ENCODE measurements around the gene ZDHHC11B.
"Not testable (repeated sequence)": the region's sequence is repeated elsewhere in the genome, so short reads cannot be mapped to it uniquely, and the experiment has no call there.

The ZDHHC11B gene

DNA sequence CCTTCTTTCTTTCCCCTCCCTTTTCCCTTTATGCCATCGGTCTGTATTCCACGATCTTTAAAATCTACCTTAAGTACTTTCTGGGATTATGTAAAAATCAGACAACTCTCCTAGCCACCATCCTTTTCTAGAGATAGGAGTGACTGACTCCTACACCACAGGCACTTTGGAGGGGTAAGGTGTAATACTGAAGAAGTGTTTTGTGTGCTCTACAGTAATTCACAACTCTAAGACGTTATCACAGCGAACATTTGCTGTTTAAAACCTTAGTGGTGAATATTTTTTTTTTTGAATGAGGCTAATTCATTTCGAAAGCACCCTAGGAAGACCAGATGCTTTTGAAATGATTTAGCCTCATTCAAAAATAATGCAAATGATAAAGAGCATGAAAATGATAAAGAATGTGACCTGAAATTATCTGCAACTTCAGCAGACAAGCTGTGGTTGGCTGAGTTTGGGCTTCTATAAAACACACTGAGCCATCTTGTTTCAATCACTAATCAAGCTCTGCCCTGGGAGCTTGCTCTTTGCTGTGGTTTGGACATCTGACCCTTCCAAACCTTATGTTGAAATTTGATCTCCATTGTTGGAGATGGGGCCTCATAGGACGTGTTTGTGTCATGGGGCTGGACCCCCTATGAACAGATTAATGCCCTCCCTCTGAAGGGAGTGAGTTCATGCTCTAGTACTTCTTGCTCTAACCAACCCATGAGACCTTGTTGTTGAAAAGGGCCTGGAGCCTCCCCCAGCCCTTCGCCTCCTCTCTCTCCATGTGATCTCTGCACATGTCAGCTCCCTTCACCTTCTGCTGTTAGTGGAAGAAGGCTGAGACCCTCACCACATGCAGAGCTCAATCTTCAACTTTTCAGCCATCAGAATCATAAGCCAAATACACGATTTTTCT lies 70.1 kb downstream of the ZDHHC11B start:
- DNase-seq: not testable (repeated sequence)

DNA sequence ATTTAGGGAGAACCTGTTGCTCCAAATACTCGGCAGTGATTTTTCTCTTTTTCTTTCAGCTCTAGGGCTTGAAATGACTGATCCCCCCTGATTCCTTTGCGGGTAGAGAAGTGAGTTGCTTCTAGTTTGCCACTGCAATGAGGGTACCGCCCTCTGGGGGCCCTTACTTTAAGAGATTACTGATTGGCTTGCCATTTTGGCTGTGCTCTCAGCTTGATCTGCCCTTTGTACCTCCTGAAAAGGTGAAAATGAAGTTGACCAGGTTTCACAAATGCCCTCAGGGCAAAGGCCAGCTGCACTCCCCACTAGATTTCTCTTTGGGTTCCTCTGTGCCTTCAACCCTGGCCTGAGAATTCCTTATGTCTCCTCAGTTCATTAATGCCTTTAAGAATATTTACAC lies 70.8 kb downstream of the ZDHHC11B start:
- not testable (repeated sequence) for DNase-seq

DNA sequence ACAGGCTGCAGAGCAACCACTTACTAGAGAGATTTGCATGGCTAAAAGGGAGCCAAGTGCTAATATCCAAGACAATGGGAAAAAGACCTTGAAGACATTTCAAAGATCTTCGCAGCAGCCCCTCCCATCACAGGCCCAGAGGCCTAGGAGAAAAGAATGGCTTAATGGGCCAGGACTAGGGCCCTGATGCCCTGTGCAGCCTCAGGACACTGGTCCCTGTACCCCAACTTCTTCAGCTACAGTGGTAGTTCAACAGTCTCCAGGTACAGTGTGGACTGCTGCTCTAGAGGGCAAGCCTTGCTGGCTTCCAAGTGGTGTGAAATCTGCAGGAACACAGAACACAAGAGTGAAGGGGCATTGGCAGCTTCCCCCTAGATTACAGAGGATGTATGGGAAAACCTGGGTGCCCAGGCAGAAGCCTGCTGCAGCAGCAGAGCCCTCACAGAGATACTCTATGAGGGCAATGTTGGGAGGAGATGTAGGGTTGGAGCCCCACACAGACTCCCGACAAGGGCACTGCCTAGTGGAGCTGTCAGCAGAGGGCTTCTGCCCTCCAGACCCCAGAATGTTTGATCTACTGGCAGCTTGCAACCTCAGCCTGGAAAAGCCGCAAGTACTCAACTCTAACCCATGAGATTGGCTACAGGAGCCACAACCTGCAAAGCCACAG lies 75.5 kb downstream of the ZDHHC11B start:
- not testable (repeated sequence) for DNase-seq

DNA sequence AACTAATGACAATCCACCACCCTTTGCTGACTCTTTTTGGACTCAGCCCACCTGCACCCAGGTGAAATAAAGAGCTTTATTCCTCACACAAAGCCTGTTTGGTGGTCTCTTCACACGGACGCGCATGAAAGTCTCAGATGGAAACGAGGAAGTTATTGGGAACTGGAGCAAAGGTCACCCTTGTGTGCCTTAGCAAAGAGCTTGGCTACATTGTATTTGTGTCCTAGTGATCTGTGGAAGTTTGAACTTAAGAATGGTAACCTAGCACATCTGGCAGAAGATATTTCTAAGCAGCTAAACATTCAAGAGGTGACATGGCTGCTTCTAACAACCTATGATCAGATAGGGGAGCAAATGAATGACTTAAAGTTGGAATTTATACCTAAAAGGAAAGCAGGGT lies 76.2 kb downstream of the ZDHHC11B start:
- DNase-seq: not testable (repeated sequence)

DNA sequence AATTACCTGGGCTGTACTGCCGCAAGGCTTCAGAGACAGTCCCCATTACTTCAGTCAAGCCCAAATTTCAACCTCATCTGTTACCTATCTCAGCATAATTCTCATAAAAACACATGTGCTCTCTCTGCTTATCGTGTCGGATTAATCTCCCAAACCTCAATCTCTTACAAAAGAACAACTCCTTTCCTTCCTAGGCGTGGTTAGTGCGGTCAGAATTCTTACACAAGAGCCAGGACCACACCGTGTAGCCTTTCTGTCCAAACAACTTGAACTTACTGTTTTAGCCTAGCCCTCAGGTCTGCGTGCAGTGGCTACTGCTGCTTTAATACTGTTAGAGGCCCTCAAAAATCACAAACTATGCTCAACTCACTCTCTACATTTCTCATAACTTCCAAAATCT lies 78.4 kb downstream of the ZDHHC11B start:
- not testable (repeated sequence) for DNase-seq

DNA sequence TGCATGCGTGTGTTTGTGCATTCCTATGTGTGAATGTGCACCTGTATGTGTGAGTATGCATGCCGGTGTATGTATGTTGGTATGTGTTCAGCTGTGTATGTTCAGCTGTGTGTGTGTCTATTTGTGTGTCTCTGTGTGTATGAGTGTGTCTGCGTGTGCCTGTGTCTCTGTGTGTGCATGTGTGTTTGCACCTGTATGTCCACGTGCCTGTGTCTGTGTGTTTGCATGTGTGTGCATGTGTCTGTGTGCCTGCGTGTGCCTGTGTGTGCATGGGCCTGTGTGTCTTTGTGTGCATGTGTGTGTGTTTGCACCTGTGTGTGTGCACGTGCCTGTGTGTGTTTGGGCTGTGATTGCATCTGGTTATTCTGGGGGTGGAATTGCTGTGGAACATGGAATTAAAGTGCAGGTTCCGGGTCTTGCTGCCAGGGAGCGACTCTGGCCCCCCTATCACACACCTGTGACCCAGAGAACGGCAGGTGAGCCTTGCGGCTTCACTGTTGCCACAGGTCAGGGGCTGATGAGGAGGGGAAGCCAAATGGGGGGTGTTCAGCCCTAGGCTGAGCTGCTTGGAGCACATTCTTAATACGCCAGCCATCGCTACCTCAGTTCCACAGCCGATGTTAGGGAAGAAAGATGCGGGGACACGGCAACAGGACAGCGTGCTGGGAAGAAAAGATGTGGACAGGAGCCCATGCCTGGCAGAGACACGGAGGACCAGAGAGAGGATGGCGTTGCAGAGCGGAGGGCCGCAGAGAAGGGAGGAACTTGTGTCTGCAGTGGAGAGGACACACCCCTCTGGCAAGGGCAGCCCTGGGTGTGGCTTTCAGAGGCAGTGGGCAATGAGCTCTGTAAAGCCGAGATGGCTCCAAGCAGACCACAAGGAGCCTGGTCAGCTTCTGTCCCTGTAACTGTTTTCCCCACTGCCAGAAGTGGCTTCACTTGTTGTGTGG lies 87.5 kb downstream of the ZDHHC11B start:
- DNase-seq: not testable (repeated sequence)

DNA sequence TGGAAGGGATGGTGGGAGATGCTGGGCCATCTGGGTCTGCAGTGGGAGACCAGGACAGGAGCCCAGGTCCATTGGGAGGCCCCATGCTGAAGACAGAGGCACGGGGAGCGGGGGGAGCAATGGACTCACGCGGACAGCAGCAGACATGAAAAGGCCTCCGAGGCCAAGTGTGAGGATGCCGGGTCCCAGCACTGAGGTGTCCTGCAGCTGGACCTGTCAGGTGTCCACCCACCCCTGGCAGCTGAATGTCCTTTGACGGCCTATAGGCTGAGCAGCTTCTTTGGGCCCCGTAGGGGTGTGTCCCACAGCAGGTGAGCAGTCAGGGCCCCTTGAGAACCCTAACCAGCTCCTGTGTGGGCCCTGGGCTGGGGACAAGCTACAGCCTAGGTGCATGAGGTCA lies 88.3 kb downstream of the ZDHHC11B start:
- not testable (repeated sequence) for DNase-seq

DNA sequence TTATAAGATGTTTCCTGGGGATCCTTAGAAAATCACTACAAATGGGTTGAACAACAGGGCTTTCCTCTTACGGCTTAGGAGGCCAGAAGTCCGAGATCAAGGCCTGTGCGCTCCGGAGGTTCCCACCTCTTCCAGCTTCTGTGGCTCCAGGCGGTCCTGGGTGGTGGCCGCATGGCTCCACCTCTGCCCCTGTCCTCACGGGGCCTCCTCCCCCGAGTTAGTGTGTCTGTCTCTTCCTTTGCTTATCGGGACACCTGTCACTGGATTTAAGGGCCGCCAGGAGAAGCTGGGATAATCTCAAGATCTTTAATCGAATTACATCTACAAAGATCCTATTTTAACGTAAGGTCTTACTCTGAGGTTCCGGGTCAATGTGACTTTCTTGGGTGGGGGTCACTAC lies 89.1 kb downstream of the ZDHHC11B start:
- not testable (repeated sequence) for DNase-seq

DNA sequence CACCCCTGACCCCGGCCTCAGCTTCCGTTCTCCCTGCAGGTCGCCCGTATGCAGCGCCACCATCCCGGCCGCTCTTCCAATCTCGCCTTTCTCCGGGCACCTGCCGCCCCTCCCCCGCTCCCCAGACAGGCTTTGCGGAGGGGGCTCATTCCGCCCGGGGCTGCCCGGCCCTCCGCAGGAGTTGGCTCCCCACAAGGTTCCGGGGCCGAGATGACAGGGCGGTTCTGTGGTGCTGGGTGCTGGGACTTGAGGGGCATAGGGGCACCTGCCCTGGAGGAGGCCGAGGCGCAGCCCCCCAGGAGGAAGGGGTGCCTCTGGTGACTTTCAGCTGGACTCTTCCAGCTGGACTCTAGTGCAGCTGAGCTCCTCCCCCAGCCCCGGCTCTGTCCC lies 90.5 kb downstream of the ZDHHC11B start:
- DNase-seq: not testable (repeated sequence)

DNA sequence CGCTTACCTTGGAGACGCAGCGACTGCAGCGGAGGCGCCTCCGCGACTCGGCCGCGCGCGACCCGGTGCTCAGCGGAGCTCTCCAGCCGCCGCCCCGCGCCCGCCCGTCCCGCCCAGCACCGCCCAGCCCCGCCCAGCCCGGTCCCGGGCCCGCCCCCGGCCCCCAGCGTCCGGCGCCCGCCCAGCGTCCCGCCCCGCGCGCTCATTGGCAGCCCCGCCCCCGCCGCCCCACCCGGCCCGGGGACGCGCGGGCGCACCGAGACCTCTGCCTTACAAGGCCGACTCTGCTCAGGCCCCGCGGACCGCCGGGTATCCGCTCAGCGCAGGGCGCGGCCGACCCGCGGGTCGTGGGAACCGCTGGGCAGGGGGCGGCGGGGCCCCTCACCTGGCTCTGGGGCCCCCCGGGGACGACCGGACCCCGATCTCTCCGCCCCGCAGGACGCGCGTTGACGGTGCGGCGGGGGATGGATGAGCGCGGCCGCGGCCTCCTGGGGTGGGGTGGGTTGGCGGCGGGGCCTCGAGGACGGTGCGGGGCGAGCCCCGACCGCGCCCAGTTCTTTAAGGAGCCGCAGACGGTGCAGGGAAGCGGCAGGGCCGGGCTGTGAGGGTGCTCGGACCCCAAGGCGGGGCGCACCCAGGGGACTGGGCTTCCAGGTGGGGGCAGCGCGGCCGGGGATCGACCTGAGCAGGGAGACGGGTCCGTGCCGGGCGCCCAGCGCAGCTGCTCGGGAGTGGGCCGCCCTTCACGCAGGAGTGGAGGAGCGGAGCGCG lies 91.1 kb downstream of the ZDHHC11B start, which contains the start of gene TPPP:
Gene TPPP, minus strand, starts transcription at position 82 of the 771 bp plus-strand sequence. CDS start 15,292 bp downstream, outside the sequence.
- DNase-seq: not testable (repeated sequence)

DNA sequence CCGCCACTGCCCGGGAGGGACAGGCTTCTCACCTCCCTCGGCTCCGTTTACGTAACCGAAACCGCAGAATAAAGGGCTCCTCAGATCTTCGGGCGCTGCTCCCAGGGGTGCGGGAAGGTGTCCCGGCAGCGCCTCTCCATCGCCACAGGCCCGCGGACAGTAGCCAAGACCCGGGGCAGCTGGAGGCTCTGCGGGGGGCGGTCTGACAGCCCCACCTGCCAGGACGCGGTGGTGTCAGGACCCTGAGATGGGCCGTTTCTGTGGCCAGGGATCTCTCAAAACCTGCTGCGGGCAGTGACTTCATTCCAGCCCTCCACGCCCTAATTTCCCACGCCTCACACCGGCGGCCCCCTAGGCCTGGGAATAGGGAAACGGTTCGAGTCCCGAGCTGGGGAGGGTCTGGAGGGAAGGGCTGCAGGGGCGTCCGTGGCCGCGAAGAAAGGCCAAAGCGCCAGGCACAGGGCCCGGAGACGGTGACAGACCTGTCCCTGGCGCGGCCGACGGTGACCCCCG lies 91.9 kb downstream of the ZDHHC11B start:
- DNase-seq: not testable (repeated sequence)

DNA sequence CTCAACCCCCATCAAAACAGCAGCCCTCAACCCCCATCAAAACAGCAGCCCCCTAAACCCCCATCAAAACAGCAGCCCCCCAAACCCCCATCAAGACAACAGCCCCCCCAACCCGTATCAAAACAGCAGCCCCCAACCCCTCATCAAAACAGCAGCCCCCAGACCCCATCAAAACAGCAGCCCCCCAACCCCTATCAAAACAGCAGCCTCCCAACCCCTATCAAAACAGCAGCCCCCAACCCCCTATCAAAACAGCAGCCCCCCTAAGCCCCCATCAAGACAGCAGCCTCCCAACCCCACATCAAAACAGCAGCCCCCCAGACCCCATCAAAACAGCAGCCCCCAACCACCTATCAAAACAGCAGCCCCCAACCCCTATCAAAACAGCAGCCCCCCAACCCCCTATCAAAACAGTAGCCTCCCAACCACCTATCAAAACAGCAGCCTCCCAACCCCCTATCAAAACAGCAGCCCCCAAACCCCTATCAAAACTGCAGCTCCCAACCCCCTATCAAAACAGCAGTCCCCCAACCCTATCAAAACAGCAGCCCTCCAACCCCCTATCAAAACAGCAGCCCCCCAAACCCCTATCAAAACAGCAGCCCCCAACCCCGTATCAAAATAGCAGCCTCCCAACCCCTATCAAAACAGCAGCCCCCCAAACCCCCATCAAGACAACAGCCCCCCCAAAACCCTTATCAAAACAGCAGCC lies 92.6 kb downstream of the ZDHHC11B start:
- DNase-seq: no peak

DNA sequence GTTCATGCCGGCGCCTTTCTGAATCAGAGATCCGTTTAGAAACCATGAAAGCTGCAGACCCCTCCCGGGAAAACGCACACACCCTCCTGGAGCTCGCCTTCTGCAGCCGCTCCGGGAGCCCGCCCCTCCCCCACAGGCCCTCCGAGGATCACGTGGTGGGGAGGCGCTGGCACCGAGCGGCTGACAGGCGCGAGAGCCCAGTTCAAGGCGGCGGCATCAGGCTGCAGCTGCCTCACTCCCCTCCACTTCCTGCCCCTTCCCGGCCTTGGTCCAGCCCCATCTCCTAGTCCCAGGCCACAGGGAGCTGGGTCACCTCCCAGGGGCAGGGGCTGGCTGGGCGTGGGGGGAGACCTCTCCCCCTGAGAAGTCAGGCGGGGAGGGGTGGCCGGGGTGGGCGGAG lies 93.5 kb downstream of the ZDHHC11B start:
- not testable (repeated sequence) for DNase-seq

DNA sequence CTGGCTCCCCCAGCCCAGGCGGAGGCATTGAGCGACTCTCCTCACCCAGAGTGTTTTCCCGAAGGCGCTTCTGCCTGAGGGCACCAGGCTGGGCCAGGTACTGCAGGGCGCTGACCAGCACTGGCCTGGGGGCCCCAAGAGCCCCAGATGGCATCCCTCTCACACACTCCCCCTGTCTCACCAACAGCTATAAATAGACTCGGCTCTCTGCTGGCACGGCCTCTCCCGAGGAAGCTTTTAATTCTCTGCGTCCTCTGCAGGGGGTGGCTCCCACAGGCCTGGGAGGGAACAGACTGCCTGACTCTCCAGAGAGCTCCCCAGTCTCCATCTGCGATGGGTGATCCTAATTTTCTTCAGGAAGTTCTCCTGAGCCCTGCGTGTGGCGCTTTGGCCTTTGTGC lies 94.2 kb downstream of the ZDHHC11B start:
- not testable (repeated sequence) for DNase-seq

DNA sequence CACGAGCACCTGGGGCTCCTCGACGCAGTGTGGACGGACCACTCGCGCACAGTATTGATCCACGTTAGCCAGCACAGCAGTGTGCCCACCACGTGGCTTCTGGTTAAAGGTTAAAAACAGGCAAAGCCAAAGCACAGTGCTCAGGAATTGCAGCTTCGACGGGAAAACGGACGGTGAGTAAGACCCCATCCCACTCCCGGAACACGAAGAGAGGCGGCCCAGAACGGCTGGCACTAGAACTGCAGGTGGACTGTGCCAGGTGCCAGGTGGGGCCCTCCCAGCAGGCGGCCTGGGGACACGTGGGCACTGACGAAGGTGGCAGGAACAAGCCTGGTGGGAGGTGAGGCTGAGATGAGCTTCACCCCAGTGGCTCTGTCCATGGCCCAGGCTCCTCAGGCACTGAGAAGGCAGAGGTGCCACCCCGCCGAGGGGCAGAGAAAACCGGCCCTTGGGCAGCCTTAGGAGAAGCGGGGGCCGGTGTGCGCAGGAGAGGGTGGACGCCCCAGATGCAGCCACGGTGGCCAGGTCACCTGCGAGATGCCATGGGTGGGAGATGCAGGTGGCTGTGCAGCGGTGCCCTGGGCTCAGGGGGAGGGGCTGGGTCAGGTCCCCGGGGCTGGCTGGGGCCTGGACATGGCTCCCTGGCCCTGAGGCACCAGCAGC lies 96.0 kb downstream of the ZDHHC11B start:
- DNase-seq: not testable (repeated sequence)

DNA sequence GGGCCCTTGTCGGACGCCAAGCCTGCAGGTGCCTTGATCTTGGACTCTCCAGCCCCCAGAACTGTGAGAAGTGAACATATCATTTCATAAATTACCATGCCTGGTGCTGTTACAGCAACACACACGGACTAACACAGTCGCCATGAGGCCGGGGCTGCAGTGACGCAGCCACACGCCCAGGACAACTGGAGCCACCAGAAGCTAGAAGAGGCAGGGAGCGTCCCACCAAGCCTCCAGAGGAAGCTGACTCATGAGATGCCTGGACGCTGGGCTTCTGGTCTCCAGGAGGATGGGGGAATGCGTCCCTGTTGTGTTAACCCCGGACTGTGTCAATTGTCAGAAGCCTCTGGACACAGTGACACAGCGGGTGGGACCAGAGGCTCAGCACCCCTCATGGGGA lies 97.6 kb downstream of the ZDHHC11B start:
- not testable (repeated sequence) for DNase-seq

DNA sequence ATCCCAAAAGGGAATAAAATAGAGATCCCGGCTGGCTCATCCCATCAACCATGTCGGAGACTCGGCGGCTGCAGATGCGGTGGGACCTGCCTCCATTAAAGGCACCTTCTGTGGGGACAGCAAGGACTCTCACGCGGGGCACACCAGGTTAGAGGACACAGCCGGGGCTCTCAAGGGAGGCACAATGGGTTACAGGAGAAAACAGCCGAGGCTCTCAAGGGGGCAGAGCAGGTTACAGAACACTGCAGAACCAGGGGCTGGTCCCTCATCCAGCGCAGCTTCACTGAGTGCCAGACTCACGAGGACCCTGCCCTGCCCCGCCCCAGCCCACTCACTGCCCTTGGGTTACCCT lies 98.4 kb downstream of the ZDHHC11B start:
- DNase-seq: not testable (repeated sequence)

DNA sequence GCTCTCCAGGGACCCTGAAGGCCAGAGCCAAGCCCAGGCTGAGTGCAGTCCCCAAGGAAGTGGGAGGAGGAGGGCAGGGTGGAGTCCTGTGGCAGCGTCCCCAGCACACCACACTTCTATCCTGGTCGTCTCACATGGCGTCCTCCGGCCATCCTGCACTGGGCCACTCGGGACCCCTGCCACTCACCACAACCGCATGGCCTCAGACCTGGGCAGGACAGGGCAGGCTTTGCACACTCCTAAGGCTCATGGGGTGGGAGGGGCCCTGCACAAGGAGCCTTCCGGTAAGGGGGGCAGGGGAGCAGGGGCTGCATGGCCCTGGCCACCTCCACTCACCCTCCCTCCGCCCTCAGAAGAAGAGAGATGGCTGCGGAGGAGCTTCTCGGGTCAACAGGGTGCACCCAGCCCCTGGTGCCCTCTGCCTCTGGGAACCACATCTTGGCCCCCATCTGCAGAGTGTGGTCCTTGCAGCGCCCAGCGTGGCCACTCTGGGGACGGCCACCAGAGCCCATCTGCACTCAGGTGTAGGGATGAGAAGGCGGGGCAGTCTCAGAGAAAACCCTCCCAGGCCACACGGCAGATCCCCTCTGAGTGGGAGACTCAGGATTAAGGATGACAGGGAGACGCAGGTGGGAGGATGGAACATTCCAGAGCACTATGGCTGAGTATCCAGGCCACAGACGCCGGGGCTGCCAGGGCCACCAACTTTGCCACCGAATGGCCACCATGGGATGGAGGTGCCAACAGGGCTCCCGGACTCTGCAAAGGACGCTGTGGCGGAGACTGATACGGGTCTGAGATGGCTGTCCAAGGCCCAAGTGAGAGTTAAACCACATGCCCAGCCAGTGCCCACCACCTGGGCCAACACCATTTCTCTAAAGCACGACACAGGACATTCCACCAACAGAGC lies 99.0 kb downstream of the ZDHHC11B start:
- DNase-seq: no peak

DNA sequence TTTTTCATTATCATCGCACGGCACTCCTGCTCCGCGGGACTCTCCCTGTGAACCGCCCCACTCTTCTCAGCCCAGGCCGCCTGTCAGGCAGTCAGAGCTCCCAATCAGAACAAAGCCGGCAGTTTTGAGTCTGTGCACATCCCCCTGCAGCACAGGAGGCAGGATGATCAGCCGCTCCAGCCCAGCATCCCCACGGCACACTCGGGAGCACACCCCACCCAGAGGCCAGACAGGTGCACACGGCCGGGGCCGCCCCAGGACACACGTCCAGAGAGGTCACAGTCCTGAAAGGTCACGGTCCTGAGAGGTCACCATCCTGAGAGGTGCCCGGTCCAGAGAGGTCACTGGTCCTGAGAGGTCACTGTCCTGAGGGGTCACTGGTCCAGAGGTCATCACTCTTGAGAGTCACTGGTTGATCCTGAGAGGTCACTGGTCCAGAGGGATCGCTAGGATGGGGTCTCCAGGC lies 99.7 kb downstream of the ZDHHC11B start:
- DNase-seq: no peak
